ENCODE measurements around the gene SYTL4. TPM values are rescaled to one million over a fixed set of nuclear protein-coding genes. Genes with fewer than 3 reads are reported as not detected.

Gene SYTL4
- polyA plus RNA-seq, 2 of the 4 experiments (the other 2 are of a cell fraction), result 3.3 to 3.9 TPM

DNA sequence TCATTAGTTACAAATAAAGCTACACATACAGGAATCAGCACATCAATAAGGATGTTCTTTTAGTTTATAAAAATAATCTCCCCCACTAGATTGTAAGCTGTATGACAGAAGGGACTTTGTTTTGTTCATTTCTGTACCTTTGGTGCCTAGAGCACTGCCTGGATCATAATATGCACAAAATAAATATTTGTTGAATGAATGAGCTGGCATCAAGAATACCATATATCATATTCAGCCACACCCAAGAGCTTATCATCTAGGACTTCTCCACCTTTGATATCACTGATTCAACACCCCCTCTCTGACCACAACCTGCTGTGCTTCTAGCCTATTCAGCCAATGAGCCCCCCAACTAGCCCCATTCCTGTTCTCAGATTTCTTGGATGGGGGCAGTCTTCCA lies 10.6 kb downstream of the SYTL4 start:
- DNase-seq (ENCODE audit: low read depth in 1 of 2, low spot score in 1 of 2), result peak in 1 of 2 experiments; percentile 8

DNA sequence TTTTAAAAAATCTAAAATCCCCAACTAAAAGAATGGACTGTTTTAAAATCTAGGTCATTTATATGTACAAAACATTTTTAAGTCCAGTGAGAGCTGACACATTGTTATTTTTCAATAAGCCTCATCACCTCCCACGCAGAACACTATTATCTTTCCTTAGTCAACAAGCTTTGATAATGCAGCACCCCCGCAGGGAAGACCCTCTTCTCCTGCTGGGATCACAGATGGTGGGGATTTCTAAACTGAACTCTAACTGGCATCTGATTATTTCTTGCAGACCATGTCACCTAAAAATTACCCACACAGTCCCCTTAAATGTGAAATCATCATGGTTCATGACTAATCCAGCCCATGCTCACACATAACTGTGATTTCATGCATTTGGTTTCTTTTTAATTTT lies 11.6 kb downstream of the SYTL4 start:
- Histone ChIP-seq H3K4me2 (no peak overlapping the region), H3K27ac (no peak overlapping the region), H3K4me3 (no peak overlapping the region), H3K9me3 (no peaks in the 10 kb centered on the region), H3K4me1 (peaks cover 6% of the 10 kb centered on the region; the same call in 2 of the 3 replicates)
- FAIRE-seq (peak; percentile 61), ATAC-seq (no peak), DNase-seq (ENCODE audit: low read depth in 1 of 2, low spot score in 1 of 2) (no peak)
- no peak for TF ChIP-seq FOXS1 (CRISPR knock-in tag; IDR thresholded peaks at IDR 0.05)
- no peak for TF ChIP-seq NR3C1 (IDR thresholded peaks at IDR 0.05)
- TF ChIP-seq, protein P1, sequence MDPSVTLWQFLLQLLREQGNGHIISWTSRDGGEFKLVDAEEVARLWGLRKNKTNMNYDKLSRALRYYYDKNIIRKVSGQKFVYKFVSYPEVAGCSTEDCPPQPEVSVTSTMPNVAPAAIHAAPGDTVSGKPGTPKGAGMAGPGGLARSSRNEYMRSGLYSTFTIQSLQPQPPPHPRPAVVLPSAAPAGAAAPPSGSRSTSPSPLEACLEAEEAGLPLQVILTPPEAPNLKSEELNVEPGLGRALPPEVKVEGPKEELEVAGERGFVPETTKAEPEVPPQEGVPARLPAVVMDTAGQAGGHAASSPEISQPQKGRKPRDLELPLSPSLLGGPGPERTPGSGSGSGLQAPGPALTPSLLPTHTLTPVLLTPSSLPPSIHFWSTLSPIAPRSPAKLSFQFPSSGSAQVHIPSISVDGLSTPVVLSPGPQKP (IDR thresholded peaks at IDR 0.05; ENCODE audit: low read depth, low read length), result no peak
- TF ChIP-seq NFE2L2 (conservative IDR thresholded peaks at IDR 0.05; ENCODE audit: low read length), result no peak
- no peak for TF ChIP-seq EP300 (IDR thresholded peaks at IDR 0.05)
- TF ChIP-seq, protein P2, sequence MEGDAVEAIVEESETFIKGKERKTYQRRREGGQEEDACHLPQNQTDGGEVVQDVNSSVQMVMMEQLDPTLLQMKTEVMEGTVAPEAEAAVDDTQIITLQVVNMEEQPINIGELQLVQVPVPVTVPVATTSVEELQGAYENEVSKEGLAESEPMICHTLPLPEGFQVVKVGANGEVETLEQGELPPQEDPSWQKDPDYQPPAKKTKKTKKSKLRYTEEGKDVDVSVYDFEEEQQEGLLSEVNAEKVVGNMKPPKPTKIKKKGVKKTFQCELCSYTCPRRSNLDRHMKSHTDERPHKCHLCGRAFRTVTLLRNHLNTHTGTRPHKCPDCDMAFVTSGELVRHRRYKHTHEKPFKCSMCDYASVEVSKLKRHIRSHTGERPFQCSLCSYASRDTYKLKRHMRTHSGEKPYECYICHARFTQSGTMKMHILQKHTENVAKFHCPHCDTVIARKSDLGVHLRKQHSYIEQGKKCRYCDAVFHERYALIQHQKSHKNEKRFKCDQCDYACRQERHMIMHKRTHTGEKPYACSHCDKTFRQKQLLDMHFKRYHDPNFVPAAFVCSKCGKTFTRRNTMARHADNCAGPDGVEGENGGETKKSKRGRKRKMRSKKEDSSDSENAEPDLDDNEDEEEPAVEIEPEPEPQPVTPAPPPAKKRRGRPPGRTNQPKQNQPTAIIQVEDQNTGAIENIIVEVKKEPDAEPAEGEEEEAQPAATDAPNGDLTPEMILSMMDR (IDR thresholded peaks at IDR 0.05), result no peak
- no peak for TF ChIP-seq NPAS2 (CRISPR knock-in tag; IDR thresholded peaks at IDR 0.05; ENCODE audit: borderline replicate concordance)
- TF ChIP-seq CHD4 (IDR thresholded peaks at IDR 0.05; ENCODE audit: borderline replicate concordance), result no peak
- TF ChIP-seq, protein P3, sequence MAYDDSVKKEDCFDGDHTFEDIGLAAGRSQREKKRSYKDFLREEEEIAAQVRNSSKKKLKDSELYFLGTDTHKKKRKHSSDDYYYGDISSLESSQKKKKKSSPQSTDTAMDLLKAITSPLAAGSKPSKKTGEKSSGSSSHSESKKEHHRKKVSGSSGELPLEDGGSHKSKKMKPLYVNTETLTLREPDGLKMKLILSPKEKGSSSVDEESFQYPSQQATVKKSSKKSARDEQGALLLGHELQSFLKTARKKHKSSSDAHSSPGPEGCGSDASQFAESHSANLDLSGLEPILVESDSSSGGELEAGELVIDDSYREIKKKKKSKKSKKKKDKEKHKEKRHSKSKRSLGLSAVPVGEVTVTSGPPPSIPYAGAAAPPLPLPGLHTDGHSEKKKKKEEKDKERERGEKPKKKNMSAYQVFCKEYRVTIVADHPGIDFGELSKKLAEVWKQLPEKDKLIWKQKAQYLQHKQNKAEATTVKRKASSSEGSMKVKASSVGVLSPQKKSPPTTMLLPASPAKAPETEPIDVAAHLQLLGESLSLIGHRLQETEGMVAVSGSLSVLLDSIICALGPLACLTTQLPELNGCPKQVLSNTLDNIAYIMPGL (CRISPR knock-in tag; IDR thresholded peaks at IDR 0.05; ENCODE audit: borderline replicate concordance), result no peak
- no peak for TF ChIP-seq JUNB (IDR thresholded peaks at IDR 0.05)
- TF ChIP-seq TFCP2L1 (CRISPR knock-in tag; IDR thresholded peaks at IDR 0.05), result no peak
- TF ChIP-seq KDM5A (IDR thresholded peaks at IDR 0.05), result no peak
- TF ChIP-seq SMC3 (IDR thresholded peaks at IDR 0.05), result no peak
- ChIA-PET POLR2A (no interaction called here), CTCF (interaction anchor here (0.9 to 1.7 kb wide), 2 partner anchors 34 to 53 kb away, joined by 3 to 4 read pairs; no protein-coding TSS in a partner anchor)
- WGBS (ENCODE audit: missing lambda C conversion rate), result 79% methylated on average over 2 of the region's 2 CpGs

More for the DNA sequence above, 10.6 kb downstream of the SYTL4 start:
- ATAC-seq (no peak), FAIRE-seq (peak; percentile 79)
- Histone ChIP-seq H3K4me2 (0 out of 3 replicates have a peak overlapping the region, but pooled peaks have one; percentile 21), H3K4me3 (no peak overlapping the region), H3K27ac (no peak overlapping the region), H3K4me1 (peaks cover 6% of the 10 kb centered on the region; the same call in 2 of the 3 replicates), H3K9me3 (no peaks in the 10 kb centered on the region)
- POLR2A ChIA-PET, result no interaction called here
- TF ChIP-seq, protein P1 (IDR thresholded peaks at IDR 0.05; ENCODE audit: low read depth, low read length), result no peak
- TF ChIP-seq POLR2AphosphoS2 (conservative IDR thresholded peaks at IDR 0.05; ENCODE audit: low read length), result no peak
- no peak for TF ChIP-seq RAD21 (conservative IDR thresholded peaks at IDR 0.05 in 1 of 2, IDR thresholded peaks at IDR 0.05 in 1 of 2)
- no peak for TF ChIP-seq RNF2 (IDR thresholded peaks at IDR 0.05; ENCODE audit: borderline replicate concordance, low read depth)
- no peak for TF ChIP-seq KDM1A (IDR thresholded peaks at IDR 0.05; ENCODE audit: low read depth)
- no peak for TF ChIP-seq FOSB (CRISPR knock-in tag; IDR thresholded peaks at IDR 0.05)
- no peak for TF ChIP-seq KDM5A (IDR thresholded peaks at IDR 0.05)
- TF ChIP-seq MAFK (IDR thresholded peaks at IDR 0.05; ENCODE audit: partially characterized antibody), result no peak
- TF ChIP-seq HEYL (CRISPR knock-in tag; IDR thresholded peaks at IDR 0.05), result no peak
- TF ChIP-seq, protein P4, sequence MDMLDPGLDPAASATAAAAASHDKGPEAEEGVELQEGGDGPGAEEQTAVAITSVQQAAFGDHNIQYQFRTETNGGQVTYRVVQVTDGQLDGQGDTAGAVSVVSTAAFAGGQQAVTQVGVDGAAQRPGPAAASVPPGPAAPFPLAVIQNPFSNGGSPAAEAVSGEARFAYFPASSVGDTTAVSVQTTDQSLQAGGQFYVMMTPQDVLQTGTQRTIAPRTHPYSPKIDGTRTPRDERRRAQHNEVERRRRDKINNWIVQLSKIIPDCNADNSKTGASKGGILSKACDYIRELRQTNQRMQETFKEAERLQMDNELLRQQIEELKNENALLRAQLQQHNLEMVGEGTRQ (IDR thresholded peaks at IDR 0.05), result no peak
- TF ChIP-seq, protein P5, sequence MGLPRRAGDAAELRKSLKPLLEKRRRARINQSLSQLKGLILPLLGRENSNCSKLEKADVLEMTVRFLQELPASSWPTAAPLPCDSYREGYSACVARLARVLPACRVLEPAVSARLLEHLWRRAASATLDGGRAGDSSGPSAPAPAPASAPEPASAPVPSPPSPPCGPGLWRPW (IDR thresholded peaks at IDR 0.05), result no peak
- no peak for TF ChIP-seq ZFP36 (IDR thresholded peaks at IDR 0.05; ENCODE audit: borderline replicate concordance, partially characterized antibody)
- TF ChIP-seq EHF (CRISPR knock-in tag; IDR thresholded peaks at IDR 0.05), result no peak
- no peak for TF ChIP-seq HOXB5 (CRISPR knock-in tag; IDR thresholded peaks at IDR 0.05)
- TF ChIP-seq RCOR1 (IDR thresholded peaks at IDR 0.05; ENCODE audit: low read depth, low read length), result no peak
- no peak for TF ChIP-seq BHLHE40 (IDR thresholded peaks at IDR 0.05; ENCODE audit: low read depth, low read length)
- no peak for TF ChIP-seq ZSCAN20 (CRISPR knock-in tag; IDR thresholded peaks at IDR 0.05)
- CTCF ChIA-PET, result interaction anchor here (1.0 to 1.7 kb wide), 2 partner anchors 35 to 47 kb away, joined by 4 to 5 read pairs; no protein-coding TSS in a partner anchor
